ENCODE measurements around the gene ADISSP.
A peak's percentile ranks its signal among the peaks of the same experiment; 100 is the strongest.

The ADISSP gene

DNA sequence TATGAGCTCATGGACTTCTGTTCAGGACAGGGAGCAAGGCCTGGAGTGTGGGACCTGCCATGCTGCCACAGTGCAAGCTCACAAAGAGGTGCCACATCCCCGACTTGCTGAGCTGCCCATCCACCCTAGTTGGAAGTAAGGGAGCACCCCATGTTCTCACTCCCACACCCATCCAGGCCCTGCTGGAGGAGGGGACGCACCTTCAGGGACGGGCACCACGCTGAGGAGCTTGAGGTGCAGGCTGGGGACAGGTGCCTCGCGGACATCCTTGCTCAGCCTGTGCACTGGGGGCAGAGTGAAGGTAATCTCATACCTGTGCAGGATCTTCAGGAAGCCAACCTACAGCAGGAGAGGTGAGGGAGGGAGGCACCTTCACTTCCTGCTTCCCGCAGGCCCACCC, 12.3 kb downstream of the ADISSP start:
- no peak for DNase-seq (ENCODE audit: low read depth)

DNA sequence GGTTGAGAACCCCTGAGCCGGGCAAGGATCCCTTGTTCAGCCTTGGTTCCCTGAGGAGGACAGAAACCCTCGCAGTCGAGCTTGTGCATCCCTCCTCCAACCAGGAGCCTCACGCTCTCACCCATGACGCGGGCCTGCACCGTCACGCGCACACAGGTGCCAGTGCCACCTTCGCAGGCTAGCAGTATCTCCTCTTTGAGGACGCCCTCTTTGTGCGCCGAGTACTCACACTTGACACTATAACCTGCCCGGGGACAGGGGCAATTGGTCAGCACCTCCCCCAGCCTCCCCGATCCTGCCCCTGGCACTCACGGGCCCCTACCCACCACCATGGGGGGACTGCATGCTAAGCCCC, 13.3 kb downstream of the ADISSP start:
- no peak for DNase-seq (ENCODE audit: low read depth)

DNA sequence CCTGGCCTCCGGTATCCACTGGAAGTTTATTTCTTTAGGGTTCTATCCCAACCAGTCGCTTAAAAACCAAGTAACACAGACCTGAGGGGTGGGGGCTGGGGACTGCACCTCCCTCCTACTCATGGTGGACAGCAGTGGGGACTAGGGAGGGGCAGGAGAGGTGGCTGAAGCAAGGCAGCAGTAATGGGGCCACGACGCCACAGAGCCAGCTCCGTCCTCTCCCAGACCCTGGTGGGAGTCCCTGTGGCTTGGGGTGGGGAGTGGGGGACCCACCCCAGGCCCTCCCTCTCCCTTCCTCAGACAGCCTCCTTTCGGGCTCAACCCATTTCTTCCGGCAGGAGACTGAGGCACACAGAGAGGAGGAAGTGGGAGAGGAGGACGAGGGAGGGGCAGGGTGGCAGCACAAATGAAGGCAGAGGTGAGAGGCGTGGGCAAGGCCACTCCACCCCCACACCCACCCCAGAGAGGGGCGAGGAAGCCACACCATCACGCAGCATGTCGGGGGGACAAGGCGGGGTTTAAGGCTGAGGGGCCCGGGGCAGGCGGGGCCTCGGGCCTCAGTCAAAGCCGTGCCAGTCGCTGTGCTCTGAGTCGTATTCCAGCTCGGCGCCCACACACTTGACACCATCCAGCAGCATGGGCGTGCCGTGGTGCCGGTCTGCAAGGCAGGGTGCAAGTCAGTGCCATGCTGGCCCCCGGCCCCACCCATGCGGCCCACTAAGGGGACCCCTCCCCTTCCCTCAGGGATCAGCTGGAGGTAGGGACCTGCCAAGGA, 13.9 kb downstream of the ADISSP start:
- DNase-seq (ENCODE audit: low read depth), result no peak

DNA sequence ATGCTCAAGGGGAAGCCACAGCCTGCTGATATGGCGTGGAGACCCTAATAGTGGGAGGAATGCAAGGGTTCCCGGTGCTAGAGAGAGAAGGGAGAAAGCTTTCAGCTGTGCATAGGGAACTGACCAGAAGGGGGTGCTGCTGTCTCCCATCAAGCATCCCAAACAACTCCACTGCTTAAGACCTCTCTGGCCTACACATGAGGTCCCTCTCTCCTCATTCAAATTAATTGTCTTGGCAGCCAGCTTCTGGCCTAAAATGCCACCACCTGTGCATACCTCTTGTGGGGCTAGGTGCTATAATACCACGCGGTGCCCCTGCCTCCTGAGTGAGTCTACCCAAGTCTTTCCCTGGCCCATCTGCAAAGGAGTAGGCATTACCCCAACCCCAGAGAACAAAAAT, 14.5 kb downstream of the ADISSP start:
- peak; percentile 42 for DNase-seq (ENCODE audit: low read depth)

DNA sequence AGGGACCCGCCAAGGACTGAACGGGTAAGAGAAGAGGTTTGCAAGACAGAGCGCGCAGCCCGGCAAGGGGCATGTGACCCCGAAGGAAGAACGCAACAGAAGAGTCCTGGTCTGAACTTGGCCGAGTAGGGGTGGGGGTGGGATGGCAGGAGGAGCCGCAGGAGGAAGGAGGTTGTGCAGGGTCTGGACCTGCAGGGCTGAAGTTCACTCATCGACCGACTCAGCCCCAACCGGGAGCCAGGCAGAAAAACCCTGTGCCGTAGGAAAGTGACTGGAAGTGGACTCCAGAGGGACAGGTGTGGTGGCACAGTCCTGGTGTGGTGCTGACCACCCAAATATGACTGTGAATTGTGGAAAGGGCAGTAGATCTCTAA, 15.2 kb downstream of the ADISSP start:
- DNase-seq (ENCODE audit: low read depth), result no peak

DNA sequence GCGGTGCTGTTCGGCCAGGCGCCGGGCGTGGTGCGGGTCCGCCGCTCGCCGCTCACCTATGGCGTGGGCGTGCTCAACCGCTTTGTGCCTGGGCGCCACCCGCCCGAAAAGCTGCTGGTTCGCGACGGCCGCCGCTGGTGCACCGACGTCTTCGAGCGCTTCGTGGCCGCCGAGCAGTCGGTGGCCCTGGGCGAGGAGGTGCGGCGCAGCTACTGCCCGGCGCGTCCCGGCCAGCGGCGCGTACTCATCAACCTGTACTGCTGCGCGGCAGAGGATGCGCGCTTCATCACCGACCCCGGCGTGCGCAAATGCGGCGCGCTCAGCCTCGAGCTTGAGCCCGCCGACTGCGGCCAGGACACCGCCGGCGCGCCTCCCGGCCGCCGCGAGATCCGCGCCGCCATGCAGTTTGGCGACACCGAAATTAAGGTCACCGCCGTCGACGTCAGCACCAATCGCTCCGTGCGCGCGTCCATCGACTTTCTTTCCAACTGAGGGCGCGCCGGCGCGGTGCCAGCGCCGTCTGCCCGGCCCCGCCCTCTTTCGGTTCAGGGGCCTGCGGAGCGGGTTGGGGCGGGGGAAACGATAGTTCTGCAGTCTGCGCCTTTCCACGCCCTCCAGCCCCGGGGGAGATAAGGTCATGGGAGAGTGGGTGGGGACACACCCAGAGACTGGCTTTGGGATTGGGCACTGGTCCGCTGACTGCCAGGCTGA, 15.7 kb downstream of the ADISSP start:
- peak; percentile 26 for DNase-seq (ENCODE audit: low read depth)

DNA sequence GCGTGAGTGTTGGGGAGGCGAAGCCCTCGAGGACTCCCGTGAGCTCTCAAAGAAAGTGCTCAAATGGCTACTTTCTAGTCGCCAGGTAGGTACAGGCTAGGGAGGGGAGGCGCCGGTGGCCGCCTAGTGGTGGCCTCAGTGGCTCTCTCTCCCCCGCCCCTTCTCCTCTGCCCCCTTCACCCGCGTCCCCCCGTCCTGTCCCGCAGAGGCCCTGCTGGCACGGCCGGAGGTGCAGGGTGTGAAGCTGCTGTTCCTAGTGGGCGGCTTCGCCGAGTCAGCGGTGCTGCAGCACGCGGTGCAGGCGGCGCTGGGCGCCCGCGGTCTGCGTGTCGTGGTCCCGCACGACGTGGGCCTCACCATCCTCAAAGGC, 16.3 kb downstream of the ADISSP start:
- no peak for DNase-seq (ENCODE audit: low read depth)

DNA sequence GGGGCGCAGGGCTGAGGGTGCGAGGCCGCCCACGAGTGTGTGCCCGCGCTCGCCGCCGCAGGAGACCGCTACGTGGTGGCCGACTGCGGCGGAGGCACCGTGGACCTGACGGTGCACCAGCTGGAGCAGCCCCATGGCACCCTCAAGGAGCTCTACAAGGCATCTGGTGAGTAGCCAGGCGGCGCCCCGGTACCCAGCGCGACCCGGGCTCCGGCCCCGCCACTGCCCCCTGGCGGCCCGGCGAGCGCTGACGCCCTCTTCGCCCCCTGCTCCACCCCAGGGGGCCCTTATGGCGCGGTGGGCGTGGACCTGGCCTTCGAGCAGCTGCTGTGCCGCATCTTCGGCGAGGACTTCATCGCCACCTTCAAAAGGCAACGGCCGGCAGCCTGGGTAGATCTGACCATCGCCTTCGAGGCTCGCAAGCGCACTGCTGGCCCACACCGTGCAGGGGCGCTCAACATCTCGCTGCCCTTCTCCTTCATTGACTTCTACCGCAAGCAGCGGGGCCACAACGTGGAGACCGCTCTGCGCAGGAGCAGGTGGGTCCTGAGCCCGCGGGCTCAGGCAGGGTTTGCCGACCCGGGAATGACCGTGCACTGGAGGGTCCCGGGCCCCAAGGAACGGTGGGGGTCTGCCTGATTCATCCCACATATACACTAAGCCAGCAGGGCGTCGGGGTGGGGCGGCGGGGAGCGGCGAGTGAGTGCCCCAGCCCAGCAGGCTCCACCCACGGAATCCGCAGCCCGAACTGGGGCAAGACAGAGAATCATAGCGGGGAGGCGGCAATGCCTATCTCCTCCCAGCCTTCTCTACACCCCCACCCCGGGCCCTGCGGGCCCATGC, 17.6 kb downstream of the ADISSP start:
- DNase-seq (ENCODE audit: low read depth), result no peak

DNA sequence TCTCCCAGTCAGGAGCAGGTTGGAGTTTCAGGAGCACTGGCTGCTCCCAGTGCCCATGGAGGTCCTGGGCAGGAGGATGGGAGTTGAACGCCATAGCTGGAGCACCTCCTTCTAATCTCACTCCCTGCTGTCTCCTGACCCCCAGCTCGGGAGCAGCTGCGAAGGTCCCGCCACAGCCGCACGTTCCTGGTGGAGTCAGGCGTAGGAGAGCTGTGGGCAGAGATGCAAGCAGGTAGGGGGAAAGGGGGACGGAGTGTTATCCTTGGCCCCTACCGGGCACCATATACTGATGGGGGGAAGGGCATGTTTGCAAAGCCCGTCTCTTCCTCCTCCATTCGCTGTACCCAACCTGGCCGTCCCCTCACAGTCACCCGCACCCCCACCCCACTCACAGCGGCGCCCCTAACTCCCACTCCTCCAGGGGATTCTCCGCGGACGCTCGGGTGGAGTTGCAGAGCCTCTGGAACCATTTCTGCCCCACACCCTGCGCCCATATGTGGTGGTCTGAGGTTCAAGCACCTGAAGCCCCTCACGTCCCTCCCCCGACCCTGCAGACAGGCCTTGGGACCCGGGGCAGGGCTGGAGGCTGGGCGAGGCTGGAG, 18.4 kb downstream of the ADISSP start:
- DNase-seq (ENCODE audit: low read depth), result no peak

DNA sequence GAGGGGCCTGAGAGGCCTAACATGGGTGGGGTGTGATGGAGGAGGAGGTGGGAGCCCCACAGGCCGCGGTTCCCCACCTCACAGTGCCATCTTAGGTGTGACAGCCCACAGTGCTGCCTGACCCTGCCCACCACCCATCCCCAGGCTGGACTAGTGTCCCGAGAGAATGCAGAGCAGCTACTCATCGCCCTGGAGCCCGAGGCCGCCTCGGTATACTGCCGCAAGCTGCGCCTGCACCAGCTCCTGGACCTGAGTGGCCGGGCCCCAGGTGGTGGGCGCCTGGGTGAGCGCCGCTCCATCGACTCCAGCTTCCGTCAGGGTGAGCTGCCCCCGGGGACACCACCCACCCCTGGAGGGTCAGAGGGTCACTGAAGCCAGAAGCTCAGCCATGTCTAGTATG, 19.5 kb downstream of the ADISSP start:
- DNase-seq (ENCODE audit: low read depth), result no peak

DNA sequence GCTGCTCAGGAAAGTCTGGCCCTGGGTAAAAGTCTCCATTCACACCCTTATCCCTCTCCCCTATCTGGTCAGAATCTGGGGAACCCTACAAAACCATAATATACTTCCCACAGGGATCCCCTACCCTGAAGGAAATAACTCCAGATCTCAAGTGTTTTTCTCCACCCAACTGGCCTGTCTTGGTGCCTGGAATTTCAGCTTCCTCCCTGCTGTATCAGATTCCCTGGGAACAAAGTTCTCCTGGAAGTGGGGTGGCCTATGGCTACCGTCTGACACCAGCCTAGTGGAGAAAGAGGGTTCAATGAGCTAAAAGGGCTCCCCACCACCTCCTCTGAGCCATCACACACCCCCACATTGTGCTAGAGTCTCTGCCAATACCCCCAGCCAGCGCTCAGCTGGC, 20.1 kb downstream of the ADISSP start:
- DNase-seq (ENCODE audit: low read depth), result no peak

DNA sequence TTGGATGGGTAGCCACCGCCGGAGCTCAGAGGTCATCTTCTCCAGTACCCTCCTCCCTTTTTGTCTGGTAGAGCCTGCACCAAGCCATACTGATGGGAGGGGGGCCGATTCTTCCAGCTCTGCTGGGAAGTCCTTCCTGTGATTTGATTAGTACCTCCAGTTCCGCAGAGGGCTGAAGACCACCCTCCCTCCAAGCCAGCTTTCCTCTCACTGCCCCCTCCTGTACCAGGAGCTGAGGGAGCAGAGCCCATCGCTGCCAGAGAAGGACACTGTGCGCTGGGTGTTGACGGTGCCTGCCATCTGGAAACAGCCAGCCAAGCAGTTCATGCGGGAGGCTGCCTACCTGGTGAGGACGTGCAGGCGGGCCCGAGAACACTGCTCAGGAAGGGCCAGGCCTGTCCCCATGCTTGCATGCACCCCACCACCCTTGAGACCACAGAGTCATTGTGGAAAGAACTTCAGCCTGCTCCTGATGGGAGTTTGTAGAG, 21.8 kb downstream of the ADISSP start:
- DNase-seq (ENCODE audit: low read depth), result no peak

DNA sequence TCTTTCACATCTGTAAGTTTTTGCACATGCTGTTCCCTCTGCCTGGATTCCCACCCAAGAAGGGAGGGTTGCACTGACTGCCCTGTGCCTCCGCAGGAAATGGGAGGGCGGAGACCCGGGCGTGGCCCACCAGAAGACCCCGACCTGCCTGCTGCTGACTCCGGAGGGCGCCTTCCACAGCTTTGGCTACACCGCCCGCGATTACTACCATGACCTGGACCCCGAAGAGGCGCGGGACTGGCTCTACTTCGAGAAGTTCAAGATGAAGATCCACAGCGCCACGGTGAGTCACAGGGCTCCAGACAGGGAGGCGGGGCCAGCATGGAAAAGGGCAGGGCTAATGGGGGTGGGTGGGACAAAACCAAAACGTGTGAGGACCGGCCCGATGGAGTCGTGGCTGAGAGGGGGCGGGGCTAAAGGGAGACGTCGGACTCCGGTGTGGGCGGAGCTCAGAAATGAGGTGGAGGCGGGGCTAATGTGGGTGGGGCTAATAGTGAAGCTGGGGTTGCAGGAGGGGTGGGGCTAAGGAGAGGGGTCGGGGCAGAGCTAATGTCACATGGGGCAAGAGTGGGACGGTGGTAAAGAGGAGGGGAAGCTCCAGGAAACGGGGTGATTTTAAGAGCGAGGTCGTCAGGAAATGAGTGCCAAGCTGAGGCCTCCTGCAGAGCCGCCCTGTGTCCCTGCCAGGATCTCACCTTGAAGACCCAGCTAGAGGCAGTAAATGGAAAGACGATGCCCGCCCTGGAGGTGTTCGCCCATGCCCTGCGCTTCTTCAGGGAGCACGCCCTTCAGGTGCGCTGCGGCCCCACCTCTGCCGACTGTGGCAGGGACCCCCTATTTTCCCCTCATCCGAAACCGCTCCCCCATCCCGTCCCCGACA, 22.5 kb downstream of the ADISSP start:
- peak; percentile 74 for DNase-seq (ENCODE audit: low read depth)

DNA sequence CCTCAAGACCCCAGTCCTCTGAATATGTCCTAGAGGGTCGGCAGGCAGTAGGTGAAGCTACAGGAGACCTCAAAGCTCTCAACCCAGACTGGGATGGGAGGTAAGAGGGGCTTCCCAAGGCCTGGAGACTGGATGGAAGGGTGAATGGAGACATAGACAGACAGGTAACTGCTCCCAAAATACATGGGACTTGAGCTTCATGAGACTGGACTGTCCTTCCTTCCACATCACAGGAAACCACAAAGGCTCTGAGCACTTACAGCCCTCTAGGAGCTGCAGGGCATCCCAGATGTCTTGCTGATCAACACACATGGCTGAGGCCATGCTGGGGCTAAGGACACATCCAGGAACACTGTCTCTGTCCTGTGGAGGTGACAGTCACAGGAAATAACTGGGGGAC, 23.5 kb downstream of the ADISSP start:
- no peak for DNase-seq (ENCODE audit: low read depth)

DNA sequence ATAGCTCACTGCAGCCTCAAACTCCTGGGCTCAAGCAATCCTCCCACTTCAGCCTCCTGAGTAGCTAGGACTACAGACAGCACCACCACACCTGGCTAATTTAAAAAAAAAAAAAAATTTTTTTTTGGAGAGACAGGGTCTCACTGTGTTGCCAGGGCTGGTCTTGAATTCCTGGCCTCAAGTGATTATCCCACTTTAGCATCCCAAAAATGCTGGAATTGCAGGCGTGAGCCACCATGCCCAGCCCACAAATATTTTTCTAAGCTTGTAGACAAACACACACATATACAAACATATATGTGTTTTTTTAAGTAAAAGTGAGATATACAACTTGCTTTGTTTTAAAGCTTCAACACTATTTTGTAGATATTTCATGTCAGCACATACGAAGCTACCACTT, 24.3 kb downstream of the ADISSP start:
- no peak for DNase-seq (ENCODE audit: low read depth)

DNA sequence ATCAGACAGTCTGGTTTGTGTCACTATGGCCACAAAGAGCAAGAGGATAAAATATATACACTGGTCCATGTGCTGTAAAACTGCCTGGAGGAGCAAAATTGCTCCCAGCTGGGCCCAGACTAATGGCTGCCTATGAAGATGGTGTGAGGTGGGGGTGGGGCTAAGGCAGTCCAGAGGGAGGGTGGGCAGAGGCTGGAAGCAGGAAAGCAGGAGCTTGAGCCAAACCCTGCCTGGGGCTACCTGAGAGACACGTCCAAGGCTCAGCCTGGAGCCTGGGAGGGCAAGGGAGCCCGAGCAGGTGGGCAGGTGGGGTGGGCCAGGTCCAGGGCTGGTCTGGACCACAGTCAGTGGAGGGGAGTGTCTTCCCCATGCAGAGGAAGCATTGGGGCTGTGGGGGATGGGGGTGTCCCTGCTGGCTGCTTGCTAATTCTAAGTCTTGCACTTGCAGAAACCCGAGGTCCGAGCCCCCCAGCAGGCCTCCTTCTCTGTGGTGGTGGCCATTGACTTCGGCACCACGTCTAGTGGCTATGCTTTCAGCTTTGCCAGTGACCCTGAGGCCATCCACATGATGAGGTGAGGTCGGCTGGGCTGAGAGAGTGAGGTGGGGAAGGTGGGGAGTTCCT, 25.6 kb downstream of the ADISSP start:
- DNase-seq (ENCODE audit: low read depth), result no peak

DNA sequence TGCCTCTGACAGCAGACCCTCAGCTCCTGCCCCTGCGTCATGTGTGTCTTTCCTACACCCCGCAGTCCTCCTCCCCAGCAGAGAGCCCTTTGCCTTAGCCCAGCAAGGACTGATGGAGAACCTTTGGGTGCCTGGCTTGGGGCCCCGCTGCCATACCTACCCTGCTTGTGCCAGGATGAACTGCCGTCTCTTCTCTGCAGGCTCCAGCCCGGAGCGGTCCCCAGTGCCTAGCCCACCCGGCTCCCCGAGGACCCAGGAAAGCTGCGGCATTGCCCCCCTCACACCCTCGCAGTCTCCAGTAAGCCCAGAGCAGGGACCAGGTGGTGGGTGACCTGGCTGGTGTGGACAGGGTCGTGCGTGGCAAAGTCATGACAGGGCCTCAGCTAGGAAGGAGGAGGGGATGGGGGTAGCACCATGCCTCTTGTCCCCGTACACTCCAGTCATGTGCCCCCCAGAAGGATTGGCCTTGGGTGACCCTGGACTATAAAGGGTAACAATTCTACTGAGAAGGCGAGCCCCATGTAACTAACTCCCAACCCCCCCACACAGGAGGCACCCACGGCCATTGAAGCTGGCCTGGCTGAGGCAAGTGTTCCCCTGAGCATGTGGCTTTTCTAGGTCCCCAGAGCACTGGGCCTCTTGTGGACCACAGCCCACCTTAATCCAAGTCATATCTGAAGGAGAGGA, 26.8 kb downstream of the ADISSP start:
- no peak for DNase-seq (ENCODE audit: low read depth)

DNA sequence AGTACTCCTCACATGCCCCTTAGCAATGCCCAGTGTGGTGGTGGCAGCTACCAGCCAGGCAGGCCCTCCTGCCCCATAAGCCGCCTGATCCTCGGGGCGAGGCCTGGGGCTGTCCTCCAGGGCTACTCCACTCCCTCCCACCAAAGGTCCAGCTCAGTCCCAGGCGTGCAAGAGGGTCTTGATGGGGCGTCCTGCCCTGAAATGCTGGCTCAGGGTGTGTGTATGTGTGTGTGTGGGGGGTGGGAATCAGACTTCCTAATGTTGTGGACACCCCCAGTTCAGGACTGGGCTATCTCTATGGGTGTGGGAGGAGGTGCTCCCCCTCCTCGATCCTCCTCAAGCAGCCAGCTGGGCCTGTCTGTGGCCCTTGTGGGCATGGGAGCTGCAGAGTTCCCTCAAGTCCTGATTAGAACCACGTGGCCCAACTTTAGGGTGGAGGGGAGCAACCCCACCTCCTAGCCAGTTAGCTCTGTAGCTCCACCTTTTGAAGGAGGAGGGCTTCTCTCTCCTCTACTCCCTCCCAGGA, 27.6 kb downstream of the ADISSP start:
- no peak for DNase-seq (ENCODE audit: low read depth)

DNA sequence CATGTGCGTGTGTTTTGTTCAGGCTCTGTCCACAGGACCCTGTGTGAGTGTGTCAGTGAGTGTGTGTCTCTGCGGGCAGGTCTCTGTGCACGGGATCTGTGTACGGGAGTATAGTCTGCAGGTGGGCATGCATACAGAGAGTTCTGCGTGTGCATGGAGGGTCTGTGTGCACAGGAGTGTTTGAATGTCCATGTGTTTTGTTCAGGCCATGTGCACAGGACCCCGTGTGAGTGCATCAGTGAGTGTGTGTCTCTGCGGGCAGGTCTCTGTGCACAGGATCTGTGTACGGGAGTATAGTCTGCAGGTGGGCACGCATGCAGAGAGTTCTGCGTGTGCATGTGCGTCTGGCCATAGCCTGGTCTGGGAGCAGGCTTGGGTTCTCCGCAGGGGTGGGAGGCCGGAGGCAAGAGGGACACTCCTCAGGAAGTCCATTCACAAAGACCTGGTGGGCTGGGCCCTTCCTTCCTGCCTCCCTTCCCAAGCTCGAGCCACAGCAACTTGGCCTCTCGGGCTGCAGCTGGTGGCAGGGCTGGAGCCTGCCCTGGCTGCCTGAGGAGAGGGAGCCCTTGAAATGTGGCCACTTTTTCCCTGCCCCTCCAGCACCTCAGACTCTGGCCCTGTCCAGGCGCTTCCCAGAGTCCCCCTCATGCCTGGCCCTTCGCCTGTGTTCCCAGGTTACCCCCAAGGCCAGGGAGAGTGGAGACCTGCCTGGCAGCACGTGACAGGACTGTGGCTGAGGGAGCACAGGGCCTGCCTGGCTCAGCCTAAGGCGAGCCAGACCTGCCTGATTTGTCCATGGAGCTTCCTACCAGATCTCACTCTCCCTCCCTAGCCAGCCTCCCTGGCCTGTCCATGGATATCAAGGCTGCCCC, 28.3 kb downstream of the ADISSP start:
- no peak for DNase-seq (ENCODE audit: low read depth)

All from T follicular helper cell (primary cell).